BE2C (cell line): ENCODE measurements around the gene MGAT5.

Experiments used
- DNase-seq: peaks from one replicate; pipeline ENCODE4 v3.0.0-alpha.2; 2020
- H3K27me3 ChIP-seq: fragments of 250-450 bp; sonication (Bioruptor Pico); 2 replicates; pipeline ENCODE4 v1.5.1; 2020; ENCODE audit warnings: mild to moderate bottlenecking
- H3K36me3 ChIP-seq: fragments of 250-450 bp; sonication (Bioruptor Pico); 2 replicates; pipeline ENCODE4 v1.5.1; 2020; ENCODE audit warnings: mild to moderate bottlenecking
- H3K4me1 ChIP-seq: fragments of 250-450 bp; sonication (Bioruptor Pico); 2 replicates; pipeline ENCODE4 v1.5.1; 2020
- H3K4me3 ChIP-seq: 2 replicates; pipeline ENCODE4 v1.5.1; 2011; ENCODE audit warnings: low read depth, low read length
- H3K9me3 ChIP-seq: fragments of 250-450 bp; sonication (Bioruptor Pico); 2 replicates; pipeline ENCODE4 v1.5.1; 2020
- CTCF ChIP-seq: IDR thresholded peaks from 2 replicates; pipeline ENCODE4 v1.5.1; 2012; ENCODE audit warnings: mild to moderate bottlenecking, low read depth, low read length

Gene MGAT5

GRCh38 chr2:134254824-134255223 lies 952 bp downstream of the MGAT5 start:
- Histone ChIP-seq H3K9me3 (no peaks in the 10 kb centered on the region), H3K36me3 (no peaks in the 10 kb centered on the region), H3K4me3 (no peak overlapping the region), H3K4me1 (no peaks in the 10 kb centered on the region), H3K27me3 (no peaks in the 10 kb centered on the region)
- no peak for TF ChIP-seq CTCF
- DNase-seq, result no peak

- Histone ChIP-seq H3K27me3 (no peaks in the 10 kb centered on the region), H3K36me3 (no peaks in the 10 kb centered on the region), H3K9me3 (no peaks in the 10 kb centered on the region), H3K4me1 (no peaks in the 10 kb centered on the region), H3K4me3 (no peak overlapping the region)
- no peak for DNase-seq
- no peak for TF ChIP-seq CTCF
Measured at GRCh38 chr2:134256956-134257355, 3.1 kb downstream of the MGAT5 start.

GRCh38 chr2:134257509-134257908 lies 3.6 kb downstream of the MGAT5 start:
- no peaks in the 10 kb centered on the region for H3K4me1 ChIP-seq
- no peak overlapping the region for H3K4me3 ChIP-seq
- H3K27me3 ChIP-seq, result no peaks in the 10 kb centered on the region
- TF ChIP-seq CTCF, result no peak
- DNase-seq, result no peak
- no peaks in the 10 kb centered on the region for H3K36me3 ChIP-seq
- no peaks in the 10 kb centered on the region for H3K9me3 ChIP-seq

- no peak for DNase-seq
- Histone ChIP-seq H3K9me3 (no peaks in the 10 kb centered on the region), H3K27me3 (no peaks in the 10 kb centered on the region), H3K4me3 (no peak overlapping the region), H3K36me3 (no peaks in the 10 kb centered on the region), H3K4me1 (no peaks in the 10 kb centered on the region)
- no peak for TF ChIP-seq CTCF
Measured at GRCh38 chr2:134257965-134258683, 4.3 kb downstream of the MGAT5 start.

- no peaks in the 10 kb centered on the region for H3K36me3 ChIP-seq
- no peaks in the 10 kb centered on the region for H3K4me1 ChIP-seq
- H3K27me3 ChIP-seq, result no peaks in the 10 kb centered on the region
- TF ChIP-seq CTCF, result no peak
- H3K4me3 ChIP-seq, result no peak overlapping the region
- no peak for DNase-seq
- no peaks in the 10 kb centered on the region for H3K9me3 ChIP-seq
Measured at GRCh38 chr2:134258684-134259388, 5.0 kb downstream of the MGAT5 start.

- no peak for DNase-seq
- Histone ChIP-seq H3K27me3 (no peaks in the 10 kb centered on the region), H3K36me3 (no peaks in the 10 kb centered on the region), H3K9me3 (no peaks in the 10 kb centered on the region), H3K4me1 (no peaks in the 10 kb centered on the region), H3K4me3 (no peak overlapping the region)
- no peak for TF ChIP-seq CTCF
Measured at GRCh38 chr2:134259571-134259970, 5.7 kb downstream of the MGAT5 start.
